HG02759 (cell line): Measurements from ENCODE around the gene AOPEP.

ENCODE experiments used
- ATAC-seq: cut with Tn5 transposase; IDR thresholded peaks from one replicate; pipeline ENCODE4 v1.9.1; 2021; ENCODE audit warnings: mild to moderate bottlenecking, moderate library complexity; ENCODE audit not compliant: unreplicated experiment

The AOPEP gene, protein sequence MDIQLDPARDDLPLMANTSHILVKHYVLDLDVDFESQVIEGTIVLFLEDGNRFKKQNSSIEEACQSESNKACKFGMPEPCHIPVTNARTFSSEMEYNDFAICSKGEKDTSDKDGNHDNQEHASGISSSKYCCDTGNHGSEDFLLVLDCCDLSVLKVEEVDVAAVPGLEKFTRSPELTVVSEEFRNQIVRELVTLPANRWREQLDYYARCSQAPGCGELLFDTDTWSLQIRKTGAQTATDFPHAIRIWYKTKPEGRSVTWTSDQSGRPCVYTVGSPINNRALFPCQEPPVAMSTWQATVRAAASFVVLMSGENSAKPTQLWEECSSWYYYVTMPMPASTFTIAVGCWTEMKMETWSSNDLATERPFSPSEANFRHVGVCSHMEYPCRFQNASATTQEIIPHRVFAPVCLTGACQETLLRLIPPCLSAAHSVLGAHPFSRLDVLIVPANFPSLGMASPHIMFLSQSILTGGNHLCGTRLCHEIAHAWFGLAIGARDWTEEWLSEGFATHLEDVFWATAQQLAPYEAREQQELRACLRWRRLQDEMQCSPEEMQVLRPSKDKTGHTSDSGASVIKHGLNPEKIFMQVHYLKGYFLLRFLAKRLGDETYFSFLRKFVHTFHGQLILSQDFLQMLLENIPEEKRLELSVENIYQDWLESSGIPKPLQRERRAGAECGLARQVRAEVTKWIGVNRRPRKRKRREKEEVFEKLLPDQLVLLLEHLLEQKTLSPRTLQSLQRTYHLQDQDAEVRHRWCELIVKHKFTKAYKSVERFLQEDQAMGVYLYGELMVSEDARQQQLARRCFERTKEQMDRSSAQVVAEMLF

DNA sequence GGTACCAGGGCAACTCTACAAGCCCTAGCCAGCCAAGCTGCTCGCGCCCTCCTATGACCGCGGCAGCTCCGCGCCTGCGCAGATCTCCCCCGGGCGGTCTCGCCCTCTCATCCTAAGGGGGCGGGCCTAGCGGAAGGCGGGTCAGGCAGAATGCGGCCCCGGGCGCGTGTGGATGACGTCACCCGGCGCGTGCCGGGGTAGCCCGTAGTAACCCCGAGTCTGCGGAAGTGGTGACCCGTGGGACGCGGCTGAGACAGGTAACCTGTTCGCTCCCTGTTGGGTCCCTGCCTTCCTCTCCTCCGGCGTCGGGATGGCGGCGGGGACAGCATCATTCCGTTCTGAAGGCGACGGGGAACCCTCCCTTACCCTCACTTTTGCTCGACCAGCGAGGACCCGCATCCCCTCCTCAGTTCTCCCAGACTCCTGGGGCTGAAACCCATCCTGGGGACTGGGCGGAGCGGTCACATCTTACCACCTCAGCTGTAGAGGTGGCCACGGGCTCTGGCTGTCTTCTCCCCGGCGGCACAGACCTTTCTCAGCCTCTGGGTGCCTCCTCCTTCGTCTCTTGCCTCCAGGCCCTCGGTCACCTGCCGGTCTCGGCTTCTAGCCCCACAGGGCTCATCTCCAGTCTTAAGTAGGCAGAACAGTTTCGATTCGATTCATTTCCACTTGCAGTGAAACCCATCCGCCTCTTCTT lies at the start of gene AOPEP:
Gene AOPEP (plus strand): TSS at position 205 of the 697 bp plus-strand sequence. CDS start 33,085 bp downstream, outside the sequence.
- peak; percentile 99 for ATAC-seq

DNA sequence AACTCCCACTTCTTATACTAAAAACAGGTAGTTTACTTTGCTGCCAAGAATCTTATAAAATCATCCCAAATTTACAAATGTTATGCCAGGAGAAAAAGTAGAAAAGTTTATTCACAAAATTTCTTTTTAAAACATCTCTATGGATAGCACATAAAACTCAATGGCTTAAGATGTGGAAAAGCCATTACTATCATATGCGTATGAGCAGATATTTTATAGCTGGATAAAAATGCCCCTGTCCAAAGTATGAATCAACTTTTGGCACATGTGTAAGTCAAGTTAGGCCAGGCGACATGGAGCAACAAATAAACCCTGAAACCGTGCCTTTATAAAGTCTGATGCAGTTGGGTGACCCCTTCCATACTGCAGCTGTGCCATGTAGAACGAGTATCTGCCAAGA lies 48.6 kb upstream of the AOPEP start:
- ATAC-seq, result no peak

- no peak for ATAC-seq
Observed at GRCh38 chr9:94679587-94679986, 46.9 kb upstream of the AOPEP start.

DNA sequence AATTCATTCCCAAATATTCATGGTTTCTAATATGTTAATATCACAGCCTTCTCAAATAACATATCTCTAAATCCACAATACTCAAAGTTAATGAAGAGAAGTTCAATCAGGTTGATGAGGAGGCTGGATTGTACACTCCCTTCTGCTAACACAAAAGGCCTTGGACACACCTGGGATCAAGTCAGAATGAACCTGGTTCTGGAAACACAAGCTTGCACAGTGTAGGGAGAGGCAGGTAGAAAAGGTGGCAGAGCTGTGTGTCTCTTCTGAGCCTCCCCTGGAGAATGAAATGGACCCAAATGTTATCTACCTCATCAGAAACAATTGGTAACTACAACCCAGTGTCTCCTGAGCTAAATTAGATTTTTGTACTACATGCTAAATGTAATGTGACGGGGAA lies 46.5 kb upstream of the AOPEP start:
- ATAC-seq, result no peak

DNA sequence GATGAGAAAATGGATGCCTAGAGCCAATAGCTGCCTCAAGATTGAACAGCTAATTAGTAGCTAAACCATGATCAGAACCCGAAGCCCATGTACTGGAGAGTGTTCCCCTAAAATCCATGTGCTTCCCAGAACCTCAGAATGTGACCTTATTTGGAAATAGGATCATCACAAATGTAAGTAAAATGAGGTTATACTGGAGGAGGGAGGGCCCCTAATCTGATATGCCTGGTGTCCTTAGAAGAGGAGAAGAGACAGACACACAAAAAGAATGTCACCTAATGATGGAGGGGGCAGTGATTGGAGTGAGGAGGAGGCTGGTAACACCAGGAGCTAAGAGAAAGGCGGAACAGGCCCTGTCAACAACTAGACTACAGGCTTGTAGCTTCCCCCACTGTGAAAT lies 45.9 kb upstream of the AOPEP start:
- ATAC-seq, result no peak

DNA sequence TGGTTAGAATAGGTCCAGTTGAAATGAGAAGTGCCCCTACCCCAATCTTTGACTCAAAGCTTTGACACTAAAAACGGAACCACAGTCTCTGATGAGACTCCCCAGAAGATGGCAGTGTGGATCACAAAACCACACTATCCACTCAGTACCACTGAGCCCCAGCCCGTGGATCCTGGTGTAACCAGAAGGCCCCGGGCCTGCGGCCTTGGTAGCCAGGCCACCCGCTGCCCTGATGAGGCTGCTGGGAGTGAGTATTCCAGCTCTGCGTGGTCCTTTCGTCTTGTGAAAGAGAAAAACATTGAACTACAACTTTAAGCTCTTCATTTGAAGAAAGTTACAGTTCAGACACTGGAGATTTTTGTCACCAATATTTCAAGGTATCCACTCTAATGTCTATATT lies 45.0 kb upstream of the AOPEP start:
- no peak for ATAC-seq

GRCh38 chr9:94685359-94685758 lies 41.1 kb upstream of the AOPEP start:
- ATAC-seq, result no peak

DNA sequence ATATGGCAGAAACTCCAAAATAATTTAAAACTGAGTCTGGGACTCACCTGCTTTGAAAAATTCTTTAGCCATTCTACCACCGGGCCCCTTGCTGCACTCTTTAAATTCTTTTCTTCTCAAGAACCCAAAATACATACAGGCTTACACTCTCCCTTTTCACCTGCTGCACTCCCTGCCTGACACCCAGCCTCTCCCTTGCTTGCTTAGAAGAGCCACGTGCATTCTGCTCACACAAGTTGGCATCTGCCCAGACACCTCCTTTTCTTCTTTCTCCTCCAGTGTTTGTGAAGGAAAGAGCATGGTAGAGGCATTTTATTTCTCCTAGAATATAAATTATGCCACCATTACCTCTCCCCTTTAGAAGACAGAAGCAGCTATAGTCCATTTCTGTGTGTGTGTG lies 39.0 kb upstream of the AOPEP start:
- no peak for ATAC-seq

DNA sequence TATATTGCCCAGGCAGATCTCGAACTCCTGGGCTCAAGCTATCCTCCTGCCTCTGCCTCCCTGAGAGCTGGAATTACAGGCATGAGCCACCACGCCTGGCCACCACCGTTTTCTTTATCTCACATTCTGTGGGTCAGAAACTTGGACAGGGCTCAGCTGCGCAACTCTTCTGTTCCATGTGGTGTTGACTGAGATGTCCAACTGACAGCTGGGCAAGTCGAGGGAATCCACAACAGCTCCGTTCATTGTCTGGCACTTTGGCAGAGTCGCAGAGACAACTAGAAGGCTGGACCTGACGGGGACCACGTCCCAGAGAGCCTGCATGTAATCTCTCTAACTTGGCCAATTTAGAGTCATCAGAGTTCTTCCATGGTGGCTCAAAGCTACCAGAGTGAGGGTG lies 36.2 kb upstream of the AOPEP start:
- ATAC-seq, result no peak

GRCh38 chr9:94692601-94693000 lies 33.9 kb upstream of the AOPEP start:
- ATAC-seq, result no peak

- ATAC-seq, result no peak
Observed at GRCh38 chr9:94693485-94694204, 32.9 kb upstream of the AOPEP start.

DNA sequence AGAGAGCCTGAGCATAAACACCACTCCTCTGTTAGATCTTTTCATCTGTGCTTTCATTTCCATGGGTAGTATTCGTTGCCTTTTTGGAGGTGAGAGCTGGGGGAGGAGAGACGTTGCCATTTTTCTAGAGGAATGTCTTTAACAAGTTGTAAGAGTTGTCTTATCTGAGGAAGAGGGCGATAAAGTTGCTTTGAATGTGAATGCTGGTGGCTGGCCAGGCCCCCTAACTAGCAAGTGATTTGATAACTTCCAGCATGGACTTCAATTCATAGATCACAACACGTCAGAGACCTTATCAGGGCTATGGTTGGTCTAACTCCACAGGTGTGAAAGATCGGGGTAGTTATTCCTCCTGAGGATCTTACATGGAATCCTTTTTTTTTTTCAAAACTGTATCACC lies 30.0 kb upstream of the AOPEP start:
- ATAC-seq, result no peak

DNA sequence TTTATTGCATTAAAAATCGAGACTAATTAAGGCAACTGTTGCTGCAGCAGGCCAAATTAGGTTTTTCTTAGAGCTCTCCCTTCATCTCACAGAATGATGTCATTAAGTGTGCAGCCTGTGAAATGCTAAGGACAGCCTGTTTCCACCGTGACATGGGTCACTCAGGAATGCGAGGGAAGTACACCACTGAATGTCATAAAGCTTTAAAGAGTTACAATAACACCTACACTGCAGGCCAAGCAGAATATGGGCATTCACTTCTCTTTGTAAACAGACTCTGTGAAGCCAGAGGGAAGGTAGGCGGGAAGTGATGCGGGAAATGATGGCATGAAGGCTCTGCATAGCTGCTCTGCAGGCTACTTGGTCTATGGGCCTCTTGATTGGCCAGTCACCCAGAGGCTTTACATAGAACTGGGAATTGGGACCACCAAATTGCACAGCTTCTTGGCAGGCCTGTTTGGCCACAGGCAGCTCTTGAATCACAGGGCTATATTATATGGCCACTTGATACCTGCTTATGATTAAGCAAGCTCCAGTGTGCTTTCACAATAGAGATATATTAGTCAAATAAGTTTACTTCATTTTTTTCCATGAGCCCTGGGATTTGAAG lies 28.4 kb upstream of the AOPEP start:
- no peak for ATAC-seq

DNA sequence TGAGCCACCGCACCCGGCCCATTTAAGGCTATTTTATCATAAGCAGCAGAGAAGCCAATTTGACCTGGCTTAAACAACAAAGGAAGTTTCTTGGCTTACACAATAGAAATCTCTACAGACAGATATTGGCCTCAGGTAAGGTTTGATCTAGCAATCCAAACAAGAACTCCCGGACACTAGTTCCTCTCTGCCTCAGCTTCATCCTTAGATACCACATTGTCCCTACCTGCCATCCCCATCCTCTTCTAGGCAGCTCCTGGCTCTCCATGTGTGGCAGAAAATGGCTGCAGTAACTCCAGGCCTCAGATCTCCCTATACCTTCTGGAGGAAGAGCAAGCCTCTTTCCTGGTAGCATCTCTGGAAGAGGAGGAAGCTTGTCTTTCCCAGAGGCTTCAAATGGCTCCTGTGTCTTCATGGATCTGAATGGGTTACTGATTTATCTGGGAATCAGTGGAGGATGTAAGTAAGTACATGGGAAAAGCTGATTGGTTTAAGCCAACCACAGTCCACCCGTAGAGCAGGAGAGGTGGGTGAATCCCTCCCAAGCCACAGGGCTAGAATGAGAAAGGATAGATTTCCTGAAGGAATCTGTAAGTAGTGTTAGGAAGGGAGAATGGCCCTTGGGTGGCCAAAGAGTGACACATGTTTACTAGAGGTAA lies 26.7 kb upstream of the AOPEP start:
- ATAC-seq, result no peak

DNA sequence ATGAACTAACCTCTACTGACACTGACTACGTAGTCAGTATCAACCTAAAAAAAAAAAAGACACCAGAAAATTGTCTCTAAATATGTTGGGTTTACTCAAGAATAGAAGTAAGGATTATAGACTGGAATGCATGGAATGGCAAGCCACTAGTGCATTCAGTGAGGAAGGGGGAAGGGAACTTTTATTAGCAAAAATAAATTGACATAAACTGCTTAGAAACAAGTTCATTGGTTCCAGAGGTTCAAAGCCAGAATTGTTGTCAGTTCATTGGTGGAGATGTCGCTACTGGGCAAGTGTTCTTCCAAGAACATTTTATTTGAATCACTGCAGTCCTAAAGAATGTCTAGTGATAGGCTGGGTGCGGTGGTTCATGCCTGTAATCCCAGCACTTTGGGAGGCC lies 26.1 kb upstream of the AOPEP start:
- no peak for ATAC-seq

- ATAC-seq, result no peak
Observed at GRCh38 chr9:94703488-94704140, 22.9 kb upstream of the AOPEP start.

- ATAC-seq, result no peak
Observed at GRCh38 chr9:94705162-94705702, 21.3 kb upstream of the AOPEP start.

DNA sequence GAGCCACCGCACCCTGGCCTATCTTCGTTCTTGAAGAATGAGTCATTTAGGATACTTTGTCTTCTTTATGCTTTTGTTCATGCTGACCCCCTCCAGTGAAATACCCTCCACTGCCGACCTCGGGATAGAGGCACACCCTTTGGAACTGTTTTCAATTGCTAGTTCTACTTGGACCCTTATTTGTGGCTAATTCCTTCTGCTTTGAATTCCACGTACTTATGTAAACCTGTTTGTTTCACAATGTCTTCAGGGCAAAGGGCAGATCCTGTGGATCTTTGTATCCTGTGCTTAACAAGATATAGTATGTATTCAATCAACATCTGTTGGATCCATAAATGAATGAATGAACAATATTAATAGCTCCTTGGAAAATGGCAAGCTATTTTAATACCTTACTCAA lies 19.6 kb upstream of the AOPEP start:
- ATAC-seq, result no peak
